HG03095 (cell line): ENCODE measurements around the gene EPB41L1.

Experiments used
- ATAC-seq: cut with Tn5 transposase; IDR thresholded peaks from one replicate; pipeline ENCODE4 v1.9.1; 2021; ENCODE audit warnings: moderate library complexity; ENCODE audit not compliant: unreplicated experiment

Gene EPB41L1

GRCh38 chr20:36275441-36276189, 121.1 kb downstream of the EPB41L1 start:
- no peak for ATAC-seq

GRCh38 chr20:36277546-36277945, 123.0 kb downstream of the EPB41L1 start:
- no peak for ATAC-seq

- ATAC-seq = no peak
Measured at GRCh38 chr20:36279362-36279761, 124.8 kb downstream of the EPB41L1 start.

GRCh38 chr20:36279776-36280175, 125.2 kb downstream of the EPB41L1 start:
- ATAC-seq = no peak

GRCh38 chr20:36281785-36282380, 127.3 kb downstream of the EPB41L1 start:
- ATAC-seq = no peak
